ENCODE results near the gene RNF126. TPM values are rescaled to one million over a fixed set of nuclear protein-coding genes. Genes with fewer than 3 reads are reported as not detected.

The RNF126 gene
- total RNA-seq, 1 donor from 2014 or later: 68.0 TPM

GRCh38 chr19:612941-613340 lies 50.1 kb downstream of the RNF126 start:
- Histone ChIP-seq H3K27me3 (no peaks in the 10 kb centered on the region), H3K36me3 (peaks cover 0 to 7% of the 10 kb centered on the region in 2 donors), H3K9me3 (no peaks in the 10 kb centered on the region), H3K4me3 (no peak overlapping the region), H3K27ac (no peak overlapping the region), H3K4me1 (peaks cover 17% of the 10 kb centered on the region)
- no peak for TF ChIP-seq POLR2A (IDR thresholded peaks at IDR 0.05)
- TF ChIP-seq POLR2AphosphoS5 (IDR thresholded peaks at IDR 0.05; ENCODE audit: insufficient read depth in 1 of 2, low read depth in 1 of 2): no peak
- TF ChIP-seq, protein P1, sequence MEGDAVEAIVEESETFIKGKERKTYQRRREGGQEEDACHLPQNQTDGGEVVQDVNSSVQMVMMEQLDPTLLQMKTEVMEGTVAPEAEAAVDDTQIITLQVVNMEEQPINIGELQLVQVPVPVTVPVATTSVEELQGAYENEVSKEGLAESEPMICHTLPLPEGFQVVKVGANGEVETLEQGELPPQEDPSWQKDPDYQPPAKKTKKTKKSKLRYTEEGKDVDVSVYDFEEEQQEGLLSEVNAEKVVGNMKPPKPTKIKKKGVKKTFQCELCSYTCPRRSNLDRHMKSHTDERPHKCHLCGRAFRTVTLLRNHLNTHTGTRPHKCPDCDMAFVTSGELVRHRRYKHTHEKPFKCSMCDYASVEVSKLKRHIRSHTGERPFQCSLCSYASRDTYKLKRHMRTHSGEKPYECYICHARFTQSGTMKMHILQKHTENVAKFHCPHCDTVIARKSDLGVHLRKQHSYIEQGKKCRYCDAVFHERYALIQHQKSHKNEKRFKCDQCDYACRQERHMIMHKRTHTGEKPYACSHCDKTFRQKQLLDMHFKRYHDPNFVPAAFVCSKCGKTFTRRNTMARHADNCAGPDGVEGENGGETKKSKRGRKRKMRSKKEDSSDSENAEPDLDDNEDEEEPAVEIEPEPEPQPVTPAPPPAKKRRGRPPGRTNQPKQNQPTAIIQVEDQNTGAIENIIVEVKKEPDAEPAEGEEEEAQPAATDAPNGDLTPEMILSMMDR (IDR thresholded peaks at IDR 0.05): no peak
- intact Hi-C loops (cut with DNase I): no loop called here
- DNase-seq (ENCODE audit: extremely low spot score in 2 of 2): no peak

- peak overlapping the region in 1 of 2 donors; percentile 43 for H3K4me3 ChIP-seq
- no peak overlapping the region for H3K27ac ChIP-seq
- H3K4me1 ChIP-seq: peaks cover 17% of the 10 kb centered on the region
- no peaks in the 10 kb centered on the region for H3K9me3 ChIP-seq
- H3K27me3 ChIP-seq: no peaks in the 10 kb centered on the region
- TF ChIP-seq POLR2A (IDR thresholded peaks at IDR 0.05): no peak
- TF ChIP-seq POLR2AphosphoS5 (IDR thresholded peaks at IDR 0.05; ENCODE audit: insufficient read depth in 1 of 2, low read depth in 1 of 2): no peak
- TF ChIP-seq, protein P1 (IDR thresholded peaks at IDR 0.05): no peak
- DNase-seq (ENCODE audit: extremely low spot score in 2 of 2): no peak
- intact Hi-C loops (cut with DNase I): no loop called here
- H3K36me3 ChIP-seq: no peaks in the 10 kb centered on the region
Observed at GRCh38 chr19:611481-611868, 51.5 kb downstream of the RNF126 start.

DNA sequence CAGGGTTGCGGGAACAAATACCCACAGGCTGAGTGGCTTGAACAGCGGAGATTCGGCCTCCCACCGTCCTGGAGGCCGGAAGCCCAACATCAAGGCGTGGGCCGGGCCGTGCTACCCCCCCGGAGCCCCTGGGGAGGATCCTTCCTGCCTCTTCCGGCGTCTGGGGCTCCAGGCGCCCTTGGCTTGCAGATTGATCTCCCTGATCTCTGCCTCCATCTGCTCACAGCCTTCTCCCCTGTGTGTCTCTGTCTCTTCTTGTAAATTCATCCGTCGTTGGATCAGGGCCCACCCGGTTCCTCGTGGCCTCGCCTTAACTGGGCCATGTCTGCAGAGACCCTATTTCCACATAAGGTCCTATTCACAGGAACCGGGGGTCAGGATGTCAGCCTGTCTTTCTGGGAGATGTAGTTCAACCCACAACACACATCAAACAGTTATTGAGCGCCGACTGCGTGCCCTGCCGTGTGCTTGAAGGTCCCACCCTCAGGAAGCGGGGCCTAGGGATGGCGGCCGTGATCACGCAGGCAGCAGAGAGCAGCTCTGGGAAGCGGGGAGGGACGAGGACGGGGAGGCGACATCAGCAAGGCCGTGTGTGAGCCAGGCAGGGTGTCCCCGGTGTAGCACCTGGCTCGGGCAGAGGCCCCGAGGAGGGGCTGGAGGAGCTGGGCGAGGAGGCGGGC lies 52.1 kb downstream of the RNF126 start:
- no peaks in the 10 kb centered on the region for H3K36me3 ChIP-seq
- no peak for DNase-seq (ENCODE audit: extremely low spot score in 2 of 2)
- no peaks in the 10 kb centered on the region for H3K27me3 ChIP-seq
- peak overlapping the region; percentile 26 to 43 for H3K4me3 ChIP-seq
- intact Hi-C loops (cut with DNase I): no loop called here
- H3K4me1 ChIP-seq: peaks cover 17% of the 10 kb centered on the region
- TF ChIP-seq, protein P1 (IDR thresholded peaks at IDR 0.05): no peak
- TF ChIP-seq POLR2AphosphoS5 (IDR thresholded peaks at IDR 0.05; ENCODE audit: insufficient read depth in 1 of 2, low read depth in 1 of 2) (no peak), POLR2A (IDR thresholded peaks at IDR 0.05) (no peak)
- H3K9me3 ChIP-seq: no peaks in the 10 kb centered on the region
- no peak overlapping the region for H3K27ac ChIP-seq

DNA sequence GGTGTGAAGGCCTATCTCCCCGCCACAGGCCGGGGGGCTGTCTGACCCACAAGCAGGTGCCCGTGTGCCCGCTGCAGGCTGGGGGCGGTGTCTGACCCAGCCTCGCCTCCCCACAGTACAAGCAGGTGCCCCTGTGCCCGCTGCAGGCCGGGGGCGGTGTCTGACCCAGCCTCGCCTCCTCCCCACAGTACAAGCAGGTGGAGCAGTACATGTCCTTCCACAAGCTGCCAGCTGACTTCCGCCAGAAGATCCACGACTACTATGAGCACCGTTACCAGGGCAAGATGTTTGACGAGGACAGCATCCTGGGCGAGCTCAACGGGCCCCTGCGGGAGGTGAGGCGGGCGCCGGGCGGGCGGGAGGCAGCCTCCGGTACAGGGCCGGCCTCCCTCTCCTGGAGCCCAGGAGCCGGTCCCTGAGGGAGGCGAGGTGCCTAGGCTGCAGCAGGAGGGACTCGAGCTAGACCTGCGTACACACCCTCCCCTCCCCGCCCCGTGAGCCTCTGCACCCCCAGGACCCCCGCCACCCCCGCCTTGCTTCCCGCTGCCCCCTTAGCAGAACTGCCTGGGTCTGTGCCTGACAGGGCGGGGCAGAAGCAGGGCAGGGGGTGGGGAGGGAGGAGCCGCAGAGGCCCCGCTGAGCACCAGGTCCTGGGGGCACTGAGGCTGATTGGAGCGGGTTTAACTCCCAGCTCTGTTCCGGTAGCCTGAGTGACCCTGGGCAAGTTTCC lies 52.8 kb downstream of the RNF126 start:
- intact Hi-C loops (cut with DNase I): no loop called here
- no peaks in the 10 kb centered on the region for H3K36me3 ChIP-seq
- no peak overlapping the region for H3K27ac ChIP-seq
- H3K4me1 ChIP-seq: peaks cover 17% of the 10 kb centered on the region
- H3K4me3 ChIP-seq: peak overlapping the region; percentile 26 to 43
- TF ChIP-seq, protein P1 (IDR thresholded peaks at IDR 0.05): no peak
- no peak for TF ChIP-seq POLR2A (IDR thresholded peaks at IDR 0.05)
- no peak for TF ChIP-seq POLR2AphosphoS5 (IDR thresholded peaks at IDR 0.05; ENCODE audit: insufficient read depth in 1 of 2, low read depth in 1 of 2)
- DNase-seq (ENCODE audit: extremely low spot score in 2 of 2): no peak
- no peaks in the 10 kb centered on the region for H3K27me3 ChIP-seq
- H3K9me3 ChIP-seq: no peaks in the 10 kb centered on the region

GRCh38 chr19:609004-609346 lies 54.0 kb downstream of the RNF126 start:
- no peak for DNase-seq (ENCODE audit: extremely low spot score in 2 of 2)
- no peaks in the 10 kb centered on the region for H3K27me3 ChIP-seq
- intact Hi-C loops (cut with DNase I): no loop called here
- no peak overlapping the region for H3K27ac ChIP-seq
- no peaks in the 10 kb centered on the region for H3K9me3 ChIP-seq
- no peaks in the 10 kb centered on the region for H3K36me3 ChIP-seq
- no peak overlapping the region for H3K4me3 ChIP-seq
- no peak for TF ChIP-seq POLR2AphosphoS5 (IDR thresholded peaks at IDR 0.05; ENCODE audit: insufficient read depth in 1 of 2, low read depth in 1 of 2)
- TF ChIP-seq POLR2A (IDR thresholded peaks at IDR 0.05): no peak
- TF ChIP-seq, protein P1 (IDR thresholded peaks at IDR 0.05): no peak
- H3K4me1 ChIP-seq: peaks cover 17% of the 10 kb centered on the region
